HL-60 (cell line): ENCODE measurements around the gene MEIOB.

Source experiments
- DNase-seq, 2 experiments: peaks; one replicate each; pipeline ENCODE4 v3.0.0-alpha.2; 2010 to 2020; ENCODE audit warnings: low read depth in 1 of 2, low spot score in 1 of 2
- H3K27ac ChIP-seq: fragments of 250-450 bp; sonication (Bioruptor Pico); replicated peaks from 2 replicates; pipeline ENCODE4 v1.5.1; 2020; ENCODE audit warnings: mild to moderate bottlenecking, moderate library complexity
- H3K27me3 ChIP-seq: fragments of 250-450 bp; sonication (Bioruptor Pico); 2 replicates; pipeline ENCODE4 v1.5.1; 2021; ENCODE audit warnings: mild to moderate bottlenecking, moderate library complexity; ENCODE audit not compliant: insufficient read depth, poor library complexity, severe bottlenecking
- H3K4me3 ChIP-seq: replicated peaks from 2 replicates; pipeline ENCODE4 v1.5.1; 2011; ENCODE audit warnings: mild to moderate bottlenecking, control low read depth, low read length; ENCODE audit not compliant: insufficient read depth
- GABPA ChIP-seq: IDR thresholded peaks from 2 replicates; pipeline ENCODE4 v1.6.1; 2012; ENCODE audit warnings: low read depth
- POLR2AphosphoS5 ChIP-seq: IDR thresholded peaks from 2 replicates; pipeline ENCODE4 v1.6.1; 2012; ENCODE audit warnings: low read depth
- SPI1 ChIP-seq: IDR thresholded peaks from 2 replicates; pipeline ENCODE4 v1.6.1; 2012; ENCODE audit warnings: low read depth, mild to moderate bottlenecking, borderline replicate concordance
- TF ChIP-seq, protein P1 (sequence below): IDR thresholded peaks from one replicate; pipeline ENCODE4 v1.5.1; 2011; ENCODE audit warnings: low read length, control low read depth, inconsistent platforms; ENCODE audit not compliant: insufficient read depth
- TF ChIP-seq, protein P2 (sequence below): IDR thresholded peaks from 2 replicates; pipeline ENCODE4 v1.6.1; 2012; ENCODE audit warnings: low read depth; ENCODE audit not compliant: insufficient replicate concordance

The MEIOB gene

DNA sequence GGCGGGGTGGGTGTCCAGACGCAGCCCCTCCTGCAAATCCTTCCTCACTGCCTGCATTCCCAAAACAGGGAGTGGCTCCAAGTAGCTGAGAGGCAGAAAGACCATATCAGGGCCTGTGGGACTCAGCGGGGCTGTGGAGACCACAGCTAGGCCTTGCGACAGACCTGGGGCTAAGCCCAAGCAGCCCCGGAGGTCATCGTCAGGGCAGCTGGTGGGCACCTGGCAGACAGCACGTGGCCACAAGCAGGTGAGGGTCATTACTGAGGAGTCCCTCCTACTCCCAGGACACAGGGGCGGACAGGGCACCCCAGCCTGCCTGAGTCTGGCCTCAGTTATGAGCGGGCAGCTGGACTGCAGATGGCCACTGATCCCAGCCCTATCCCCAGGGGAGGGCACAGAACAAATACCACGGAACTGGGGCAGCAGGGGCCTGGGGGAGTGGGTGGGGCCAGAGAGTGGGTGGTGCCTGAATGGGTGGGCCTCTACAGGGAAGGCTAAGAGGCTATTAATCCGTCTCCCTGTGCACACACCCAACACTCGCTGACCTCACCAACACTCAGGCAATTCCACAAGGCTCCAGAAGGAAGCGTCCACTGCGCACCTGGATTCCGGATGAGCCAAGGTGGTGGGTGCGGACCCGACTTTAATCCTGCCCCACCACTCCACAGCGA, 37.7 kb upstream of the MEIOB start:
- TF ChIP-seq, protein P1, sequence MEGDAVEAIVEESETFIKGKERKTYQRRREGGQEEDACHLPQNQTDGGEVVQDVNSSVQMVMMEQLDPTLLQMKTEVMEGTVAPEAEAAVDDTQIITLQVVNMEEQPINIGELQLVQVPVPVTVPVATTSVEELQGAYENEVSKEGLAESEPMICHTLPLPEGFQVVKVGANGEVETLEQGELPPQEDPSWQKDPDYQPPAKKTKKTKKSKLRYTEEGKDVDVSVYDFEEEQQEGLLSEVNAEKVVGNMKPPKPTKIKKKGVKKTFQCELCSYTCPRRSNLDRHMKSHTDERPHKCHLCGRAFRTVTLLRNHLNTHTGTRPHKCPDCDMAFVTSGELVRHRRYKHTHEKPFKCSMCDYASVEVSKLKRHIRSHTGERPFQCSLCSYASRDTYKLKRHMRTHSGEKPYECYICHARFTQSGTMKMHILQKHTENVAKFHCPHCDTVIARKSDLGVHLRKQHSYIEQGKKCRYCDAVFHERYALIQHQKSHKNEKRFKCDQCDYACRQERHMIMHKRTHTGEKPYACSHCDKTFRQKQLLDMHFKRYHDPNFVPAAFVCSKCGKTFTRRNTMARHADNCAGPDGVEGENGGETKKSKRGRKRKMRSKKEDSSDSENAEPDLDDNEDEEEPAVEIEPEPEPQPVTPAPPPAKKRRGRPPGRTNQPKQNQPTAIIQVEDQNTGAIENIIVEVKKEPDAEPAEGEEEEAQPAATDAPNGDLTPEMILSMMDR = no peak
- no peak for TF ChIP-seq SPI1
- no peak for TF ChIP-seq POLR2AphosphoS5
- no peak for TF ChIP-seq GABPA
- TF ChIP-seq, protein P2, sequence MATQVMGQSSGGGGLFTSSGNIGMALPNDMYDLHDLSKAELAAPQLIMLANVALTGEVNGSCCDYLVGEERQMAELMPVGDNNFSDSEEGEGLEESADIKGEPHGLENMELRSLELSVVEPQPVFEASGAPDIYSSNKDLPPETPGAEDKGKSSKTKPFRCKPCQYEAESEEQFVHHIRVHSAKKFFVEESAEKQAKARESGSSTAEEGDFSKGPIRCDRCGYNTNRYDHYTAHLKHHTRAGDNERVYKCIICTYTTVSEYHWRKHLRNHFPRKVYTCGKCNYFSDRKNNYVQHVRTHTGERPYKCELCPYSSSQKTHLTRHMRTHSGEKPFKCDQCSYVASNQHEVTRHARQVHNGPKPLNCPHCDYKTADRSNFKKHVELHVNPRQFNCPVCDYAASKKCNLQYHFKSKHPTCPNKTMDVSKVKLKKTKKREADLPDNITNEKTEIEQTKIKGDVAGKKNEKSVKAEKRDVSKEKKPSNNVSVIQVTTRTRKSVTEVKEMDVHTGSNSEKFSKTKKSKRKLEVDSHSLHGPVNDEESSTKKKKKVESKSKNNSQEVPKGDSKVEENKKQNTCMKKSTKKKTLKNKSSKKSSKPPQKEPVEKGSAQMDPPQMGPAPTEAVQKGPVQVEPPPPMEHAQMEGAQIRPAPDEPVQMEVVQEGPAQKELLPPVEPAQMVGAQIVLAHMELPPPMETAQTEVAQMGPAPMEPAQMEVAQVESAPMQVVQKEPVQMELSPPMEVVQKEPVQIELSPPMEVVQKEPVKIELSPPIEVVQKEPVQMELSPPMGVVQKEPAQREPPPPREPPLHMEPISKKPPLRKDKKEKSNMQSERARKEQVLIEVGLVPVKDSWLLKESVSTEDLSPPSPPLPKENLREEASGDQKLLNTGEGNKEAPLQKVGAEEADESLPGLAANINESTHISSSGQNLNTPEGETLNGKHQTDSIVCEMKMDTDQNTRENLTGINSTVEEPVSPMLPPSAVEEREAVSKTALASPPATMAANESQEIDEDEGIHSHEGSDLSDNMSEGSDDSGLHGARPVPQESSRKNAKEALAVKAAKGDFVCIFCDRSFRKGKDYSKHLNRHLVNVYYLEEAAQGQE = no peak
- Histone ChIP-seq H3K4me3 (no peak overlapping the region), H3K27ac (no peak overlapping the region), H3K27me3 (peaks cover 39% of the 10 kb centered on the region)
- no peak for DNase-seq

DNA sequence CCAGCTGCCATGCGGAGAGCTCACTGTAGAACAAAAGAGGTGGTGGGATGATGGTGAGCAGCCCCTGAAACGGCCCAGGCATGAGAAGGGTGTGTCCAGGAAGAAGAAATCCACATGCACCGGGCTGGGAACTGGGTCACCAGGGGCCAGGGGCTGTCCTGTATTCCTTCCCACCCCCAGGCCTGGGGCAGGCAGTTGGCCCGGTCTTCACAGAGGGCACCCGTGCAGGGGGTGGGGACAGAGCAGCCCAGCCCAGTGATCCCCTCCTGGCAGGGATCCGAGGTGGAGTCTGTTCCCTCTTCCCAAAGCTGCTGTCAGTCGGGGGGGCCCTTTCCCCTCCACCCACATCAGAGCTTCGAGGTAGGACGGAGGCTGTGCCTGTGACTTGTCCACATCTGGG, 37.0 kb upstream of the MEIOB start:
- no peak overlapping the region for H3K27ac ChIP-seq
- H3K4me3 ChIP-seq = no peak overlapping the region
- no peak for DNase-seq
- H3K27me3 ChIP-seq = peaks cover 39% of the 10 kb centered on the region
- TF ChIP-seq, protein P2 = no peak
- no peak for TF ChIP-seq POLR2AphosphoS5
- TF ChIP-seq GABPA = no peak
- no peak for TF ChIP-seq SPI1
- TF ChIP-seq, protein P1 = no peak

DNA sequence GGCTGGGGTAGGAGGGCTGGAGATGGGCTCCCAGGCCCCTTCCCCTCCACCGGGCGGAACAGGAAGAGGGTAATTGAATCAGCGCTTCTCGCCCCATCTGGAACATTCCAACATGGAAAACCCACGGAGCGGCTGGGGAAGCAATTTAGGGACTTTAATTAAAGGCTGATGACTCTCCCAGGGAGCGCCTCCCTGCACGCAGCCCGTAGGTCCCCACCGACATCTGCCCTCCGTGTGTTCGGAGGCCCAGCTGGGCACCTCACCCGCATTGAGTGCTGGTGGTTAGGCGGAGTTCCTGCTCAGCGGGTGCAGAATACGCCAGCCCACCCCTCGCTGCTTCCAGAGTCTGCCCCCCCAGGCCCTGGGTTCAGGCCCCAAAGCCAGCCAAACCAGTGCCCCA, 36.2 kb upstream of the MEIOB start:
- TF ChIP-seq, protein P1 = no peak
- TF ChIP-seq POLR2AphosphoS5 (no peak), SPI1 (no peak), GABPA (no peak)
- TF ChIP-seq, protein P2 = no peak
- Histone ChIP-seq H3K27ac (no peak overlapping the region), H3K4me3 (no peak overlapping the region), H3K27me3 (peaks cover 35% of the 10 kb centered on the region)
- DNase-seq = no peak
